HG03139 (cell line): Measurements from ENCODE around the gene MYCBPAP.

ENCODE experiments used
- ATAC-seq: cut with Tn5 transposase; IDR thresholded peaks from one replicate; pipeline ENCODE4 v1.9.1; 2021; ENCODE audit not compliant: unreplicated experiment

The MYCBPAP gene

DNA sequence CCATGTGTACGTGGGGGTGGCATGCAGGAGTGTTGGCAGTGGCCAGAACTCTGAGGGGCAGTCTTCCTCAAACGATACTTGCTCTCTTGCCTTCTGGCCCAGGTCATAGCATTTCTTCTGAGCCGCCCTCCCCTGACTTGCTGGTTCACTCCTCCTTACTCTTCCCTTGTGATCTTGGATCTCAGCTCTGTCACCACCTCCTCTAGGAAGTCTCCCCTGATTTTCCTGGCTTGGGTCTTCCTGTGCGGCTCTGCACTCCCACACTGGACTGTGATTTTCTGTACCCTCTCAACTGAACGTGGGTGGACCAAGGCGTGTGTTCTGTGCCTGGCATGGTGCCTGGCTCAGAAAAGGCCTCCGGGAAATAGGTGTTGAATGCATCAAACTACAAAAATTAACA, 27.2 kb downstream of the MYCBPAP start:
- no peak for ATAC-seq

DNA sequence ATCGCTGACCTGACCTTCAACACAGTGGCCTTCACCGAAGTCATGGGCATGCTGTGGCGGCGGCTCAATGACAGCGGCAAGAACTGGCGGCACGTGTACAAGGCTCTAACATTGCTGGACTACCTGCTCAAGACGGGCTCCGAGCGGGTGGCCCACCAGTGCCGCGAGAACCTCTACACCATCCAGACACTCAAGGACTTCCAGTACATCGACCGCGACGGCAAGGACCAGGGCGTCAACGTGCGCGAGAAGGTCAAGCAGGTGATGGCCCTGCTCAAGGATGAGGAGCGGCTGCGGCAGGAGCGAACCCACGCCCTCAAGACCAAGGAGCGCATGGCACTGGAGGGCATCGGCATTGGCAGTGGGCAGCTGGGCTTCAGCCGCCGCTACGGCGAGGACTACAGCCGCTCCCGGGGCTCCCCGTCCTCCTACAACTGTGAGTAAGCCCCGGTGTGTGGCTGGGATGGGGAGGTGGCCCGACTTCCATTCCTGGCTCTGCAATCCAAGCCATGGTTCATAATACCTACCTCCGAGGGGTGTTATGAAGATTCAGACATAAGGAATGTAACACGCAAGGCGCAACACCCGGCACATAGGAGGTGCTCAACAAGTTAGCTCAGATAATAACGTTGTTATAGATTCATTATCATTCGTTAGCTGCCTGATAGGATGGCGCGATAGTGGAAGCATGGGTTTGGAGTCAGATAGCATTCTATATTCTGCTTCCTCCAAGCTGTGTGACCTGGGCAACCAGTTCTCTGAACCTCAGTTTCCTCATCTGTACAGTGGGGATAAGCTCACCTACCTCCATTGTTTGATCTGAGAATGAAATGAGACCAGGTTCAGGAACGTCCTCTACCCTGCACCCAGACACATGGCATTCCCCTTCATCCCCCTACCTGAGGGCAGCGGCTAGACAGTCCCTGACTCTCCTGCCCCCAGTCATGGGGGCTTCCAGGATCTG, 28.7 kb downstream of the MYCBPAP start:
- no peak for ATAC-seq

DNA sequence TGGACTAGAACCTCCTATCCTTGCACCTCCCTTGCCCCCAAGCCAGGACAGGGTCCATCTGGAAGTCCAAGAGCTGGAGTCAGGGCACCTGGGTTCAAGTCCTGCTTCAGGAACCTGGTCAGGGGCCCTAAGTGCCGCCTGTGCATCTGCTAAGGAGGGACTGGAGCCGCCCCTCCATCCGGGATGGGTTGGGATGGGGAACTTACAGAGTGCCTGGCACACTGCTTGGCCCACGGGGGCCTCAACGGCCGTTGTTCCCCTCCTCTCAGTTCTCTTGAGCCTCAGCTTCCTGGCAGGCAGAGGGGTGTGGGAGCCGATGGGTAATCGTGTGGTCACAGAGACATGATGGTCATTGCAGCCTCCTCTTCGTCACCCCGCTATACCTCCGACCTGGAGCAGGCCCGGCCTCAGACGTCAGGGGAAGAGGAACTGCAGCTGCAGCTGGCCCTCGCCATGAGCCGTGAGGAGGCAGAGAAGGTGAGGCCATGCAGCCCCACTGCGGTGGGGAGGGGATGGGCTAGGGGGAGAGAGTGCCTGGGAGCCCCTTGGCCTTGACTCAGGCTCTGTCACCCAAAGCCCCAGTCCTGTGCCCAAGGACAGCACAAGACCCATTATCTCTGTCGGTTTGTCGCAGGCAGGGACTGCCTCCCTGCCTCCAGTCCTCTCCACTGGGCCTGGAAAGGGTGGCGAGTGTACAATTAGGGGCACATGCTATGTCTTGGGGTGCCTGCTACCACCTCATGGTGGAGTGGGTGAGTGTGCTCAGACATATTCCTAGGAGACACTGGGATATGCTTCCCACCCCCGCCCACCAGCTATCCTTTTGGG, 29.7 kb downstream of the MYCBPAP start:
- ATAC-seq, result no peak

DNA sequence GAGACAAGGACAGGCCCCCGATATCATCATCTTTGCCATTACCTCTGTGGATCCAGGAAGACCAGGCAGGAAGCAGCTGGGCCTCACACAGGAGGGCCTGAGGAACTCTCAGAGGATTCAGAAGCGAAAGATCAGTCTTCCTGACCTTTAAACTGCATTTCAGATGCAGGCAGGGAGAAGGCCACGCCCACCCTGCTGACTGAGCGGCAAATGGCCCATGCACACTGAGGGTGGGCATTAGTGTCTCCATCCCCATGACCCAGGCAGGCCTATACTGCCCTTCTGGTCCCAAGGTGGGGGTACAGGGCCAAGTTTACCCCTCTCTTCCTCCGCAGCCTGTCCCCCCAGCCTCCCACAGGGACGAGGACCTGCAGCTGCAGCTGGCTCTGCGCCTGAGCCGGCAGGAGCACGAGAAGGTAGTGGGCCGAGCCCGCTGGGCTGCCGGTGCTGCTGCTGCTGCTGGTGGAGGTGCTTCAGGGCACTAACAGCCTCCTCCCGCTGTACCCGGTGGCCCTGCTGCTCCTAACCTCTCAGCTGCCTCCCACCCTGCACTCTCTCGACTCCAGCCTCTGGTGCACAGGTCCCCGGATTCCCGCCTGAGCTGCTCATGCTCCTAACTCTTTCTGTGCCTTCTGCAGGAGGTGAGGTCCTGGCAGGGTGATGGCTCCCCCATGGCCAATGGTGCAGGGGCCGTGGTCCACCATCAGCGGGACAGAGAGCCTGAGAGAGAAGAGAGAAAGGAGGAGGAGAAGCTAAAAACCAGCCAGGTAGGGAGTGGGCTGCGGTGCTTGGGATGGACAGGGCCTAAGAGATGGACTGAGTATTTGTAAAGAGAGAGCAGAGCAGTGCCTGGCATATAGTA, 30.5 kb downstream of the MYCBPAP start:
- no peak for ATAC-seq

DNA sequence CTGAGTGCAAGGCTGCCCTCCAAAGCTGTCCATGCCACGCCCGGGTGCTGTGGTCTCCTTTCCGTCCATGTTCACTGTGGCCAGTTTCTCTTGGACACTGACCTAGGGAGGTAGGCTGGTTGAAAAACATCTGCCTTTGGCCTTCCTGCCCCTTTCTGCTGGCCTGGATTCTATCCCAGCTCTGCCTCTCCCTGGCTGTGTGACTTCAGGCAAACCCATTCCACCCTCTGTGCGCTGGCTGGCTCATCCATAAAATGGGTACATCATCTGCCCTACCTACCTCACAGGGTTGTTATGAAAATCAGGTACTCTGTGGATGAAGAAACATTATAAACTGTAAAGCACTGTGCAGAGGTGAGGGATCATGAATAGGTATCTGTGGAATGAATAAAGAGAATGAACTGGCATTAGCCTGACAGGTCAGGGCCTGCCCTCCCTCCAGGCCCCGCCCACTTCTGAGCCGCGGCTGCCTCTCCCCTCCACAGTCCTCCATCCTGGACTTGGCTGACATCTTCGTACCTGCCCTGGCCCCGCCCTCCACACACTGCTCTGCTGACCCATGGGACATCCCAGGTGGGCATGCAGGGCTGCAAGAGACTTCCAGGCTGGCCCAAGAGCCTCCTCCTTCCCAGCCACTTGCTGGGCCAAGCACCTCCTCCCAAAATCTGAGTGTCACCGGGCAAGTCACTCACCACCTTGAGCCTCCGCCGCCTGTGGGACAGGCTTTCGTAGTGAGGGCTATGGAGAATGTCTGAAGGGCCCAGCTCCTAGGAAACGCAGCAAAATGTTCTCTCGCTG, 31.7 kb downstream of the MYCBPAP start:
- no peak for ATAC-seq

DNA sequence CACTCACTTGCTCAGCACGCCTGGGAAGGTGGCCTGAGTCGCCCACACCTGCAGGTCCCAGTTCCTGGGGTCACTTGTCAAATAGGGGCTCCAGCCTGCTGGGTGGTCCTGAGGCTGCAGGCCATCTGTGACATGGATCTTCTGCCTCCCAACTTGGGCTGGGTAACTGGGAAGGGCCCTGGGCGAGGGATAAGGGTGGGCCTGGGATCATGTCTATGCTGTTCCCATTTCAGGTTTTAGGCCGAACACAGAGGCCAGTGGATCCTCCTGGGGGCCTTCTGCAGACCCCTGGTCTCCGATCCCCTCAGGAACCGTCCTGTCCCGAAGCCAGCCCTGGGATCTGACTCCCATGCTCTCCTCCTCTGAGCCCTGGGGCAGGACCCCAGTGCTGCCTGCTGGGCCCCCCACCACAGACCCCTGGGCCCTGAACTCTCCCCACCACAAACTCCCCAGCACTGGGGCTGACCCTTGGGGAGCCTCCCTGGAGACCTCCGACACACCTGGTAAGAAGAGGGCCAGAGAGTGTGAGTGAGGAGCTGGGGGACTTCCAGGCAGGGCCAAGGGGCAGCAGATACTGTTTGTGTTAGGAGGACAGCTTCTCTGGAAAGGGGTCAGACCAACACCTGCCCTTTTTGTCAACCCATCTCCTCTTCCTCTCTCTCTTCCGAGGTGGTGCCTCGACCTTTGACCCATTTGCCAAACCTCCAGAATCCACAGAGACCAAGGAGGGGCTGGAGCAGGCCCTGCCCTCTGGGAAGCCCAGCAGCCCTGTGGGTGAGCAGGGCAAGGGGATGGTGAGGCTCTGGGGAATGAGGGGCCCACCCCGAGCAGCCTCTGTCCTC, 32.5 kb downstream of the MYCBPAP start:
- ATAC-seq, result no peak

DNA sequence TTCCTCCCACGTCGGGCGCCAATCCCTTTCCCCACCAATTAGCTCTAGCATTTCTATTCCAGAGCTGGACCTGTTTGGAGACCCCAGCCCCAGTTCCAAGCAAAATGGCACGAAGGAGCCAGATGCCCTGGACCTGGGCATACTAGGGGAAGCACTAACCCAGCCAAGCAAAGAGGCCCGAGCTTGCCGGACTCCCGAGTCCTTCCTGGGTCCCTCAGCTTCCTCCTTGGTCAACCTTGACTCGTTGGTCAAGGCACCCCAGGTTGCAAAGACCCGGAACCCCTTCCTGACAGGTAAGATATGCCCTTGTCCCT, 33.1 kb downstream of the MYCBPAP start:
- ATAC-seq, result no peak

DNA sequence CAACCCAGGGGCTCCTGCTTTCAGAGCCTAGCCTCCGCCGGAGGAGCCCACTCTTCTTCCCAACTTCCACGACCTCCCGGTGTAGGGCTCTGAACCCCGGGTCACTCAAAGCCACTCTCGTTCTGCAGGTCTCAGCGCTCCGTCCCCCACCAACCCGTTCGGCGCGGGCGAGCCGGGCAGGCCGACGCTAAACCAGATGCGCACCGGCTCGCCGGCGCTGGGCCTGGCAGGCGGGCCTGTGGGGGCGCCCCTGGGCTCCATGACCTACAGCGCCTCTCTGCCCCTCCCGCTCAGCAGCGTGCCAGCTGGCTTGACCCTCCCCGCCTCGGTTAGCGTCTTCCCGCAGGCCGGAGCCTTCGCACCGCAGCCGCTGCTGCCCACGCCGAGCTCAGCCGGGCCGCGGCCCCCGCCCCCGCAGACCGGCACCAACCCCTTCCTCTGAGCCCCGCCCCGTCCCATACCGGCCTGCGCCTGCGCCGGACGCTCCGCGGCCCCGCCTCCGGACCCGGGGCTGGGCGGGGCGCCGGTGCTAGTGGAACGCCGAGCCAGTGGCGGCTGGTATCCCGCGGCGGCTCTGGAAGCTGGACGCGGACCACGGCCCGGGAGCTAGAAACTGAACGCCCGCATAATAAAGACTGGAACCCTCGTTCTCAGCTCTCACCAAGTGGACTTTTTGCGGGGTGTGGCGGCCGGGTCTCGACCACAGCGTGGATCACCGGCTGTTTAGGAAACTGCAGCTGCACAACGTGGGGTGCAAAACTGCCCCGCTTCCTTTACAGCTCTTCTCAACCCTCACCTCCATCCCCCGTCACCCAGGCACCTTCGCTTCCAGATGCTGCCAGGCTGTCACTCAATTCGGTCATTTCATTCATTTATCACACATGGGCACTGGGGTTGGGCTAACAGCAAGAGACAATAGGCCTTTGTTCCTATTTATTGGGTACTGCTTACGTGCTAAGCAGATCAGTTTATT, 33.8 kb downstream of the MYCBPAP start:
- peak; percentile 60 for ATAC-seq

DNA sequence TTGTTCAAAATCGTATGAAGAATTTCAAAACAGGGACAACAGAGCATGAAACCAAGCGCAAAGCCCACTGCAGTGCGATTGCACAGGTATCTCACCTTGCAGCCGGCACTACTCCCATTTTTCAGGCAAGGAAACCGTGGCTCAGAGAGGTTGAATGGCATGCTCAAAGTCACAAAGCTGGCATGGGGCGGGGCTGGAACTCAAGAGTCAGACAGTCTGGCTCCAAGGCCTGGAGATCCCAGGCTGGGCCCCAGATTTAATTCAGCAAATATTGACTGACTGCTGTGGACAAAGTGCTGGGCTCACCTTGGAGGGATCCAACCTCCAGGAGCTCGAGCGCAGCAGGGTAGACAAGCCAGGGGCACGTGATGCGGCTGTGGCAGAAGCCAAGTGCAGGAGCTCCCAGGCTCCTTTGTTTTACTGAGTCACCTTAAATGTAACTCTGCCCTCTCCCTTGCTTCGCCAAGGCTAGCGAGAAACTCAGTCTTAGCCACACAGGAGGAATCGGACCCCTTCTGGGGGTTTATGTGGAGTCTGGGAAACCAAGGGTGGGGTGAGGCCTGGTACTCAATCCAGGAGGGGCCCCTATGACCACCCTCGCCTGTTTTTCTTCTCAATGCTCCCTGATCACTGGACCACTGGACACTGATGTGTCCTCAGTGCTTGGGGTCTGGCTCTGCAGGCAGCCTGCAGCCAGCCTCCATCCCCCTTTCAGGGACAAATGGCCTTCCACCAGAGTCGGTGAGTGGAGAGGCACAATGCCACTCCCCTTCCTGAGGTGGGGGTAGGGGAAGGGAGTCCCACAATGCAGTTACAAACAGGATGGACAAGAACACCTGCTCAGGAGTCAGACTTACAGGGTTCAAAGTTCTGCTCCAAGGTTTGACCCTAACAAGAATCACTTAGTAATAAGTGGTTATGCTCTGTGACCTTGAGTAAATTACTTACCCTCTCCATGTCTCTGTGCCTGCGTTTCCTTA, 34.8 kb downstream of the MYCBPAP start:
- ATAC-seq, result no peak

DNA sequence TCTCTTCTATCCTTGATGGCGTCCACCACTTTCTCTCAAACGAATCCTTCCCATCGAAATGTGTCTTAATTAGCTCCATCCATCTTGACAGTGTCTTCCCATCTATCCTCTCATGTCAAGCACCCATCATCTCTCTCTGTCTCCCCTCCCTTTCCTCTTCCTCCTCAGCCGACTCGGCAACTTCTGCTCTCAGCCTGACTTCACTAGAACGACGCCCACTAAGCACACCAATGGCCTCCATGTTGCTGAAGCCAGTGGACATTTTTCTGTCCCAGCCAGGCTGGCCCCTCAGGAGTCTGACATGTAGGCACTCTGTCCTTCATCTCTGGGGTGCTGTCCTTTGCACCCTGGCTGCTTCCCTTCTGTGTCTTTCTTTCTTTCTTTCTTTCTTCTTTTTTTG, 36.3 kb downstream of the MYCBPAP start:
- no peak for ATAC-seq

DNA sequence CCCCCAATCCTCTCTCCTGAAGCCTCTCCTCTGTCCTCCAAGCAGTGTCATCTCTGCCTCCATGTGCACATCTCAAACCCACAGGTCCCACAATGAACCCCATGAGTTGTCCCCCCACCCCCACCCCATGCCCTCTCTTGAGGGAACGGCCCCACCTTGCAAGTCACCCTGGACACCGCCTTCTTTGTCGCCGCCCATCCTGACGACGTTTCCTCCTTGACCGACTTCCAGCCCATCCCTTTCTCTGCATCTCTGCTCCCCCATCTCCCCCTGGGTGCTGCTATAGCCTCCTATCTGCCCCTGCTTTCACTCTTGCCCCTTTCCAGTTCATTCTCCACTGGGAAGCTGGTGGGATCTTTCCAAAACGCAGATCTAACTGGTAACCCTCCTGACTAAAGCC, 37.1 kb downstream of the MYCBPAP start:
- no peak for ATAC-seq

DNA sequence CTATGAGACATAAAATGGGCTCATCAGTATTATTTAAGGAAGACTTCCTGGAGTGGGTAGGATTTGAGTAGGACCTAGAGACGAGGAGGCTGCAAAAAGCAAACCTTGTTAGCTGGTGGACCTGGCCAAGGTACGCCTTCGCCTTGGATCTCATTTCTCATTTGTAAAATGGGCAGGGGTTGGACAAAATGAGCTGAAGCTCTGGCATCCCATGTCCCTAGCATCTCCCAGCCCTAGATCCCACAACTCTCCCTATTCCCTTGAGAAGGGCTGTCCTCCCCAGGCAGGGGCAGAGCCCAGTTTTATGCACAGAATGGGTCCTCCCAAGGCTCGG, 38.4 kb downstream of the MYCBPAP start:
- ATAC-seq, result no peak

DNA sequence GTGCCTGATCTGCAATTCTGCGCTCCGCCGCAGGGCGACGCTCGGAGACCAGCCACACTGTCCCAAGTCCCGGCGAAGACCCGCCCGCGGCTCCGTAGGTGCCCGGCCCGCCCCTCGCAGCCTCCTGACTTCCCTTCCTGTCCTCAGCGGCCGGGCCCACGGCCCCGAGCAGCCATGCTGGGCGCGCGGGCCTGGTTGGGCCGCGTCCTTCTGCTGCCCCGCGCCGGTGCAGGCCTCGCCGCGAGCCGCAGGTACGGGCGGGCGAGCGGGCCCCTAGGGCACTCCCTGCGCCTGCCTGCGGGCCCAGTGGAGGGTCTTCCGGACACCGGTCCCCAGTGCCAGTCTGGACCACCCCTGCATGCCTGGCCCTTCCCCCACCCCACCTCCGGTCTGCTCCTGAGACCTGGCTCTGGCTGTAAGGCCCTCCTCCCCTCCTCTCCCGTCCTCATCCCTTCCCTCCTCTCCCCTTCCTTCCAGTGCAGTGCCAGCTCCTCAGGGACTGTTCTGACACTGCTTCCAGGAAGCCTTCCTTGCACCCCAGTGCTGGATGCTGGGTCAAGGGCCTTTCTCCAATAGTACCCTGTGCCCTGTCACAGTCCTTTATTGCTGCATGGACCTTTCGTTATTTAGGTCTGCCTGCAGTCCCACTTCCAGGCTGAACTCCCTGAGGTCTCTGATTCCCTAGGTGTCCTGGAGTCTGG, 38.9 kb downstream of the MYCBPAP start, which contains the start of gene SPATA20:
Gene SPATA20 (plus strand): TSS at position 140 of the 701 bp plus-strand sequence. CDS start 35 bp downstream, at position 175.
- peak; percentile 81 for ATAC-seq

DNA sequence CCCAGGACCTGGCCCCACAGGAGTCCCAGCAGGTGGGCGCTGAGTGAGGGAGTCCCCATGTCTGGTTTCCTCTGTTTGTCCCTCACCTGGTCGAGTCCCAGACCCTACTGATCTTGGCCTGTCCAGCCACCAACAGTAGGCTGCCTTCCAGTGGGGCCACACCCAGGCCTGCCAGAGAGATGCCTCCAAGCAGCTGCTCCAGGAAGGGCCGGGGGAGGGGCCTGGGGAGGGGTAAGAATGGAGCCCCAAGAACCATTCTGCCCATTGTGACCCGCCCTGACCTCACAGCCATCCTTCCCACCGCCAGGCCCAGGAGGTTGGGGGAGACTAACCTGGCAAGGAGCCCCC, 39.5 kb downstream of the MYCBPAP start:
- no peak for ATAC-seq

DNA sequence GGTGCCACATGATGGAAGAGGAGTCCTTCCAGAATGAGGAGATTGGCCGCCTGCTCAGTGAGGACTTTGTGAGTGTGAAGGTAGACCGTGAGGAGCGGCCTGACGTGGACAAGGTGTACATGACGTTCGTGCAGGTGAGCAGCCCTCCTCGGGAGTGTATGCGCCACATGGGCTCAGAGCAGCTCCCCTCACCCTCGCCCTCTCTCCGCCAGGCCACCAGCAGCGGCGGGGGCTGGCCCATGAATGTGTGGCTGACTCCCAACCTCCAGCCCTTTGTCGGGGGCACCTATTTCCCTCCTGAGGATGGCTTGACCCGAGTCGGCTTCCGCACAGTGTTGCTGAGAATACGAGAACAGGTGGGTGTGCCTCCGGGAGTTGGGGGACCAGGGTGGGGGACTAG, 40.6 kb downstream of the MYCBPAP start:
- ATAC-seq, result no peak

DNA sequence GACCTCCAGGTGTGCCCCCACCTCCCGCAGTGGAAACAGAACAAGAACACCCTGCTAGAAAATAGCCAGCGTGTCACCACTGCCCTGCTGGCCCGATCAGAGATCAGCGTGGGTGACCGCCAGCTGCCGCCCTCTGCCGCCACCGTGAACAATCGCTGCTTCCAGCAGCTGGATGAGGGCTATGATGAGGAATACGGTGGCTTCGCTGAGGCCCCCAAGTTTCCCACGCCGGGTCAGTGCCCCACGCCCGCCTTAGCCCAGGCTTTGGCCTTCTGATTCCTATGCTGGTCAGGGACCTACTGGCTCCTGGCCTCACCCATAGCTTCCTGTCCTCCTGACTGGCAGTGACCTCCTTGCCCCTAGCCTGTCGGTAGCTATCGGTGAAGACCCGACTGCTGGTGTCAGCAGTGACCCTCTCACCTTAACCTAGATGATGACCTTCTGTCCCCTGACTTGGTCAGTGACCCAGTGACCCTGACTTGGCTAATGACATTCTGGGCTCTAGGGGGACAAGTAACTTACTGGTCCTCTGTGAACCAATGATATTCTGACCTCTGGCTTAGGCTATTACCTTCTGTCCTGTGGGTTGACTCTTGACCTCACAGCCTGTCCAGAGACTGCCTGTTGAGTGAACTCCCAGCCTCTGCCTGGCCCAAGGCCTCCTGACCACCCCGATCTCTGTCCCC, 41.2 kb downstream of the MYCBPAP start:
- no peak for ATAC-seq
